Measurements from ENCODE around the gene CIROP.

GRCh38 chr14:23093526-23093925 is 11.3 kb downstream of the CIROP start:
- TF ChIP-seq, protein P1, sequence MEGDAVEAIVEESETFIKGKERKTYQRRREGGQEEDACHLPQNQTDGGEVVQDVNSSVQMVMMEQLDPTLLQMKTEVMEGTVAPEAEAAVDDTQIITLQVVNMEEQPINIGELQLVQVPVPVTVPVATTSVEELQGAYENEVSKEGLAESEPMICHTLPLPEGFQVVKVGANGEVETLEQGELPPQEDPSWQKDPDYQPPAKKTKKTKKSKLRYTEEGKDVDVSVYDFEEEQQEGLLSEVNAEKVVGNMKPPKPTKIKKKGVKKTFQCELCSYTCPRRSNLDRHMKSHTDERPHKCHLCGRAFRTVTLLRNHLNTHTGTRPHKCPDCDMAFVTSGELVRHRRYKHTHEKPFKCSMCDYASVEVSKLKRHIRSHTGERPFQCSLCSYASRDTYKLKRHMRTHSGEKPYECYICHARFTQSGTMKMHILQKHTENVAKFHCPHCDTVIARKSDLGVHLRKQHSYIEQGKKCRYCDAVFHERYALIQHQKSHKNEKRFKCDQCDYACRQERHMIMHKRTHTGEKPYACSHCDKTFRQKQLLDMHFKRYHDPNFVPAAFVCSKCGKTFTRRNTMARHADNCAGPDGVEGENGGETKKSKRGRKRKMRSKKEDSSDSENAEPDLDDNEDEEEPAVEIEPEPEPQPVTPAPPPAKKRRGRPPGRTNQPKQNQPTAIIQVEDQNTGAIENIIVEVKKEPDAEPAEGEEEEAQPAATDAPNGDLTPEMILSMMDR (IDR thresholded peaks at IDR 0.05; ENCODE audit: insufficient read depth, low read length, poor library complexity, severe bottlenecking), result no peak
- TF ChIP-seq EZH2phosphoT487 (conservative IDR thresholded peaks at IDR 0.05; ENCODE audit: low read length), result no peak

All from SU-DHL-6 (cell line).